Activated CD8-positive, alpha-beta memory T cell treated with anti-CD3 and anti-CD28 coated beads for 1 hour (primary cell): ENCODE data around the gene EHD3.

Source experiments
- DNase-seq, 2 donors: peaks; one replicate each; pipeline ENCODE4 v3.0.0-alpha.2; 2020; ENCODE audit warnings: low read depth in 1 of 2; ENCODE audit errors: extremely low read depth in 1 of 2

The EHD3 gene

DNA sequence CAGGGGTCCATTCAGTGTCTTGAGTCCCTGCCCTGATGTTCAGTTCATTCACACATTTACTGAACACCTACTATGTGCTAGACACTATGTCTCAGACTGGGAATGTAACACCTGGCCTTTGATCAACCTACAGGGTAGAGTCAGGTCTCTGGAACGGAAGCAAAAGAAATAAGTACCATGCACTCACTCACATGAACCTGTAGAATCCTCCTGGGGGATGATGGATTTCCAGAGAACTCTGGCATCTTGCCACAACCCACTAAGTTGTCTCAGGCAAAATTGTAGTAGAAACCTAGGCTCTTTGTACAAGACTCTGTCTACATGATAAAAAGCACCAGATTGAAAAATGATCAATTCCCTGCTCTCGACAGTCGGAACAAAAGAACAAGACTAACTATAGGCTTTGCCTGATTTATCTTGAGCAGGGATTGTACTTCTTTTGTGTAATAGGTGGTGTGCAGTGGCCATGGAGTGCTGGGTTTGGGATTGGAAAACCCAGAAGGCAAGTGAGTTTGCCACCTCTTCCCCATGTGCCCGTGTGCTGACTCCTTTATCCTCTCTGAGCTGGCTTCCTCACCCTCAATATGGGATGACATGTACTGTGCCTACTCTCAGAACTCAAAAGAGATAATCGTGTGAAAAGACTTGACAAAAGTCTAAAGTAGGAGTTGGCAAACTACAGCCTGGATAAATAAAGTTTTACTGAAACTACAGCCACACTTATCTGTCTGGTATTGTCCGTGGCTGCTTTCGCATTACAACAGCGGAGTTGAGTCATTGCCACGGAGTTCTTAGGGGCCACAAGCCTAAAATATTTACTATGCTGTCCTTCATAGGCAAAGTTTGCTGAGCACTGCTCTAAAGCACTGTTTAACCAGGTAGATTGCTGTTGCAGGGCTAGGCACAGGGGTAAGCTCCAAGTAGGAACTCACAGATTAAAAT is 21.0 kb upstream of the EHD3 start:
- DNase-seq: no peak

DNA sequence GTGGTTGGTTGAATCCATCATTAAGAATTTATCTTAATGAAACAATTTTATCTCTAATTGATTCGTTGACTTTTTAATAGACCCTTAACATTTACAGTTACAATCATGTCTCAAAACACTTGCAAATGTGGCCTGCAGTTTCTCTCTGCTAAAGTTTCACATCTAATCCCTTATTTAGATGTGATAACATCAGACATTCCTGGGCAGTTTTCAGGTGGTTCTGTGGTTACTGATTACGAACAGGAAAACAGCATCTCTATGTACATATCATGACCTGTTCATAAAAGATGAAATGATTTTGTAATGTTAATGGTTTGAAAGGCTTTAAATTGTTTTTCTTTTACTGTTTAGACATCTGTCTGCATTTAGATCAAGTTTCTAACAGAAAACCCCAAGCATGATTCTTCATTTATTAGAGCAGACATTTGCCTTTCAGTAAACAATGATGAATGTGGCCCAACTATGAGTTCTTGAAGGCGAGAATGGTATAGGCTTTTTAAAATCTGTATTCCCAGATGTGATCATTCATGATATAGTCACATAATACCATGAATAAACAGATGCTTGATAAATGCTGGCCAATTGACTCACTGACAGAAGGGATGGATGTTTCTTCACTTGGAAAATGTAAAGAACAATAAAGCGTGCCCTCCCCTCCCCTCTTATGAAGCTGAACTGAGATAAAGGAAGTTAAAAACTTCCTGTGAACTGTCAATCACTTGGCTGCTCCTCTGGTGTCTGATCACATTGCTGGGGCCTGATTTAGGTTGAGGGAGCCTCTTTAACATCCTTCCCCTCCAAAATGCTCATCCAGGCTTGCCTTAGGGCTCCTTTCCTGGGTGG is 20.1 kb upstream of the EHD3 start:
- DNase-seq: no peak

DNA sequence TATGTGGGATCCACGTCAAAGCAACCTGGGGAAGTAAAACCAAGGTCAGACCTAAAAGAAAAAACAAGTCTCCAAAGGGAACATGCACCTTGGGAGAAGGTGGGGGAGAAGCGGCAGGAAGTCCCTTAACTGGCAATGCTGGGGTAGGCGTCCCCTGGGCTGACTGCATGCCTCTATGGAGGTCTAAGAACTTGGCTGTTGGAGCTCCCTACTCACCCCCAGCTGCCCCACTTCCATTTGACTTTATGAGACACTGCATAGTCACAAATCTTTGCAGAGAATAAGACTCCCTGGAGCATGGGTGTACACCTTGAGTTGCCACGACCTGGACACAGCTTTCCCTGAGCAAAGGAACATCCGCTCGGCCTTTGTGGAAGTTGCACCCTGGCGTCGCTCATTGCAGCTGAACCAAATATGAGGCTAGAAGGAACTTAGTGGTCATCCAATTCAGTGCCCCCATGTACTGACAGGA is 19.5 kb upstream of the EHD3 start:
- DNase-seq: no peak

DNA sequence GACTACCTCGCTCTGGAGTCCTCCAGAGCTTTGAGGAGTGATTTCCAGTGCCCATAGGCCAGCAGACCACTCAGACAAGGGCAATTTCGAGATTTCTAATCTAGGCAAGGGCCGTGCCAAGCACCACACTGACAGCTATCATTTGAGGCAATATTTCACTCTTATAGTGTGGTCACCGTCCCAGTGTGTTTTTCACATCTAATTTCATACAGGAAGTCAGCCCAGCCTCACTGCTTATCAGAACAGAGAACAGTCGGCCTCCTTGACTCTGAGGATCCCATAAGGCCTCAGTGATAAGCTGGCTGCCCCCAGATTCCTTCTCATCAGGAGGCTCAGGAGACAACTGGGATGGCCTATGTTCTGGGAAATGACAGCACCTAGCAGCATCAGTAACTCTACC is 17.2 kb upstream of the EHD3 start:
- no peak for DNase-seq

DNA sequence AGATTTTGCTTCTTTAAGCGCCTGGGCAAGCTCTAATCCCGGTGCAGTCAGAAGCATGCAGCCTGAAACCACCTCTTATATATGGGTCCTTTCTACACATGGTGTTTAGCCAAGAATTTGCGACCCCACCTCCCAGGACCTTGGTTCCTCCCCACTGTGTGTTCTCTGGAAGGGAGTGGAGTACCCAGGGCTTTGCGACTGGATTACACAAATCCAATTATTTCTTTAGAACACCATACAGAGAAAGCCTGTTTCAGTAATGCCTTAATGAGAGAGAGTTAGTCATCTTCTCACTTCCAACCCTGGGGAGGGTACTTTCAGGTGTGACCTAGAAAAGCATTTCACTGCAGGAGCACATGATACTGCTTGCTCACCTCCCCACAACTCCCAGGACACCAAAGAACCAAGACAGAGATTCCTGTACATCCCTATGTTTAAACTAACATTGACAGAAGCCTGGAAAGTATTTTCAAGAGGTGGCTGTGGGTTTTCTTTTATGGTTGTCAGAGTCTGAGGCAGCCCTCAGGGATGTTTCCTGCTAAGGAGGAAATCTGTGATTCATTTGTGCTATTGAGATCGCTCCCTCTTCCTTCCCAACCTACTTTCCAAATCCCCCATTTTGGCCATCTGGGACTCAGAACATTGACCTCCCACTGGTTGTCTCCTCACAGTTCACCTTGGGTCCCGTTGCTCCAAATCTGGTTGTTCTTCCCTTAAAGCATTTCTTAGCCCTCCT is 16.3 kb upstream of the EHD3 start, which contains the start of gene CAPN14:
Gene CAPN14 (minus strand): TSS at position 51 of the 736 bp plus-strand sequence. CDS start 12,068 bp downstream, outside the sequence.
- no peak for DNase-seq

DNA sequence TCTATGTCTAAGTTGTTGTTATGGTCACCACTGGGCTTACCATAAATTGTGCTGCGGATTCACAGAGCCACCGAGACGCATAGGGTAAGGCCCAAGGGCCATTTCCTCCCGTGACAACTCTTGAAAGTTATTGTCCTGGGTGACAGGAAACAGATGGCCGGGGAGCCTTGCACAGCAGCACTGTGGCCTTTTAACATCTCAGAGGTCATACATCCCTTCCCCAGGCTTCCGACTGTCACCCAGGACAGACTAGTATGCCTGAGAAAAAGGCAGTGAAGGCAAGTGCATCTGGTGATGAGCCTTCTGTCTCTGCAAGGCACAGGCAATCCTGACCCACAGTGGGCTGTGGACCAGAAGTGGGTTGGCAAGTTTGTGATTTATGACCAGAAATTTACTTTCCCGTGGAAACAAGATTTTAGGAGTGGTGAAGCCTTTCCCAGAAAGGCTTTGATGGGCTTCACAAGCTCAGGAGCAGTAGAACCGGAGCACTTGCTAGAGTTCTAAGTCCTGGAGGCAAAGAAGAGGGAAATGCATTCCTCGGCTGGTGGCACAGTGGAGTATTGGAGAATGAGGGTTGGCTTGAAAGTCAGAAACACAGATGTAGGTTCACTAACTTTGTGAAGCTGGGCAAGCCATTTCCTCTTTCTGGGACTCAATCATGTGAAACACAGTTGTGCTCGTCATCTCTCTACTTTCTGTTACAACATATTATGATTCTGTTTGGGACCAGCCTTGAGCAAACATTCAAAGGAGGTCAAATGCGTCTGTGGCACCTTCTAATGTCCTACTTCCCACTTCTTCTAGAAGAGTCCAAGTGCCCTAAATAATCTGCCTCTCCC is 14.6 kb upstream of the EHD3 start:
- DNase-seq: no peak

DNA sequence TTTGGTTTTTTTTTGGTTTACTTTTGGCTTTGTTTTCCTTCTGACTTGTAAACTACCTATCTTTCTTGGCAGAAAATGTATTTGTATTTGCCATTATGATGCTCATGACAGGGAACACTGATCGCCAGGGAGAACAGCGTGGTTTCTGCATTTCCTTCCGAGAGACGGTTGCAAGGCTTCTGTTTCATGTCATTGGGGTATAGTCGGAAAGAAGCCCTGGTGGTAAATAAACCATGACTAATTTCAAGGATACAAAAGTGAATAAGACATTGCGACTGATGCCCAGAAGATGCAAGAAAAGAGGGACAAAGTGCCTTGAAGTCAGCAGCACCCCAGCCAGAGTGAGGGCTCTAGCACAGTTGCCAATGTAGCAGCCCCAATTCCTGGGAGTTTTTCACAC is 12.4 kb upstream of the EHD3 start:
- DNase-seq: no peak

DNA sequence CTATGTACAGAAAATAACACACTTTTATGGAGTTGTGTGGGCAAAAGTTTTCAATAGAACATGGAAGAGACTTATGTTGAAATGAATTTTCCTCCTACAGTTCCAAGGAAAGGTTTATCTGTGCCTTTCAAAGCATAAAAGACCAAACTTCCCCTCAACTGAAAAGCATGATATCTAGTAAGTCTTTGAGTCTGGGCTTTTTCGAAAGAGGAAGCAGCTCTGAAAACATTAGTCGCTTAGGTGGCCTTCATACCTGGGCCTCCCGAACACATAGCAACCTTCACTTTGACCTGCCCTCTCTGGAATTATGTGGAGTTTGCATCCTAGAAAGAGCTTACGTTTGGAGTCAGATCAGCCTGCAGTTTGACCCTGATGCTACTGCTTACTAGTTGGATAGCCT is 11.9 kb upstream of the EHD3 start:
- DNase-seq: no peak

DNA sequence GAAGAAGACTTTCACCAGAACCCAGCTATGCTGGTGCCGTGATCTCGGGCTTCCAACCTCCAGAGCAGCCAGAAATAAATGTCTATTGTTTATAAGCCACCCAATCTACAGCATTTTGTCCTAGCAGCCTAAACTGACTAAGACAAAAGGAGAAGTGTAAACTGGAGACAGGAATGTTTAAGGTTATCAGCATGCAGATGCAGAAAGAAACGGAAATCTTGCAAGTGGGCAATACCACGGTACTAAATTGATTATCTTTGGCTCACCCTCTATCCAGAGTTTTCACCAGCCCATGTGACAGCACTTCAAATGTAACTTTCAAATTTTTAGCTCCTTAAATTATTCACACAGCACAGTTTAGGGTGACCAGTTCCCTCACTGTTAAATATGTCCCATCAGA is 10.9 kb upstream of the EHD3 start:
- no peak for DNase-seq

DNA sequence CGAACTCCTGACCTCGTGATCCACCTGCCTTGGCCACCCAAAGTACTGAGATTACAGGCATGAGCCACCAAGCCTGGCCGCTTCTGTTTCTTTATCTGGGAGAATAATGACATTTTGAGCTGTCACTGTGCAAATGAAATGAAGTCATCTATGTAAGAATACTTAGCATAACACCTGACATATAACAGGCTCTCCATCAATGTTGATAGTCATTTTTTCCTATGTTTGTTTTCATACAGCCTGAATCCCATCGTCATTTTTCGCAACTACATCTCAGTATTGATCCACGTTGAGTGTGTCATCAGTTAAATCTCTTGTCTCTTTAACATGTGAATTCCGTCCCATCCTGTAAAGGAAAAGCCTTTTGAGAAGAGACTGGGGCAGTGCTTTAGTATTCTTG is 10.2 kb upstream of the EHD3 start:
- no peak for DNase-seq

DNA sequence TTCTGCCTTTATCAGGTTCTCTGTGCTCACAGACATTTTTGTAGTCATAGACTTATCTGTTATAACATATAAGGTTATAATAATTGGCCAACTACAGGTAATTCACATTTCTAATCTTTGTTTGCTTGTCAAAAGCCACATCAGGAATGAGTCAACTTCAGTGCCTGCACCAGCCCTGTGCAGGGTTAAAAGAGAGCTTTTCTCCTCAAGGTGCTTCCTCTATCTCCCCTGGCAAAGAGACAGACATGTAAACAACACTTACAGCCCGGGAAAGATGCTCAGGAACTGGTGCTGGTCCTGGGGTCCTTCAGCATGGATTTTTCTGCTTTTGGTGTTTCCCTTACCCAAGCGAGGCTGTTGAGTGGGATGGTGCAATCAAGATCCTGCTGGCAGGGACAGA is 7.7 kb upstream of the EHD3 start:
- DNase-seq: no peak

DNA sequence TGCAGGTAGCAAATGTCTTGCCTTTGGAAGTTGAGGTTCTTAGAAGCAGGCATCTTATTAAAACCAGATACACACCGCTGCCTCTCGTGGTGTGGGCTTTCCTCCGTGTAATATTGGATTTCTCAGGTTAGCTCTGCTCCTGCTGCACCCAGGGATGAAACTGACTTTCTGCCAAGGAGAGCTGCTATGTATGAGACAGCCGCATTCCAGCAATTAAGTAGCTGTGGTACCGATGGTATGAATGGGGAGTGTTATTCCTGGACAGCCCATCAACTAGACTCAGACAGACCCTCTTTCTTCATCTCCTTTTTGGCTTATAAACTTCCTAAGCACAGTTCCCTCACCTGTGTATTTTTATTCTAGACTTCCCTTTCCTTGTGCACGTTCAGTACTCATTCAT is 6.8 kb upstream of the EHD3 start:
- DNase-seq: no peak

DNA sequence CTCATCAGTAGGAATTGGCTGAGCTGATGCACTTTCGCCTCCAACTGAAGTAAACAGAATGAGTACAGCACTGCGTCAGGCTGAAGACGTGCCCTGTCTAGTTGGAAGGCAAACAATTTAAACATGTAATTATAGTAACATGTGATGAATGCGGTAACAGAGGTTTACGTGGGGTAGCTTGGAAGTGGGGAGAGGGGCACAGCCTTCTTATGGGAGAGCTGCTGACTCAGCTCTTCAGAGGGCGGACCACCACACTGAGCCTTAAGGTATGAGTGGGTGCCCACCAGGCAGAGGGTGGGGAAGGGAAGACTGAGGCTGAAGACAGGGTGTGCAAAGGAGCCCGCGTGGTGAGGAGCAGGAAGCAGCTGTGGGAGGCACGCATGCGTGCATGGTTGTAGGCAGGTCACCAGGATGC is 6.2 kb upstream of the EHD3 start:
- DNase-seq: no peak

DNA sequence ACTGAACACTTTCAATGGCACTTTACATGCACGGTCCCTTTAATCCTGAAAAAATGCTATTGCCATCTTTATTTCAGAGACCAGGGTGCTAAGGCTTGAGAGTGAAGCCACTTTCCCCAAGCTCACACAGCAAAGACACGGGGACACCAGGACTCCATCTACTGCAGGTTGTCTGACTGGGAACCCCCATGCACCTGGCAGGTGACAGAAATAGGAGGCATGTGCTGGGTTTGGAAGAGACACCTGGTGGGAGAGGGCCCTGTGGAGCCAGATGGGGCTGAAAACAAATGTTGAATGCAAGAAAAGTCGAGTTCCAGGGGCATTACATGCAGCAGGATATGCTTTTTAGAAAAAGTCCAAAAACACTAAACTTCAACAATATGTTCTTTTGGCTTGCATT is 5.2 kb upstream of the EHD3 start:
- no peak for DNase-seq

DNA sequence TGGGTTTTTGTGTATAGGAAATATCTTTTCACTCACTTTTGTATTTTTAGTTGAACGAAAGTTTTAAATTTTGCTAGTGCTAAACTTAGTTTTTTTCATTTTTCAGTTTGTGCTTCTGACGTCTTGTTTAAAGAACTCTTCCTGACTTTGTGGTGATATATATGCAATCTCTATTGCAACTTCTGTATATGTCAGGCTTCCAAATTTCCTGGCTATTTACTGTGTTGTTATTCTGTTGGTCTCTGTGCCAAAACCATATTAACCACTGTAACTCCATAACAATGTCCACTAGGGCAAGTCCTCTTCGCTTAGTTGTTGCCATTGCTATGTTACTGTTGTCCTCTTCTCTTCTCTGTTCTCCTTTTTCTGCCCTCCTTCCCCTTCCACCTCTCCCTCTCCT is 3.2 kb upstream of the EHD3 start:
- DNase-seq: no peak

DNA sequence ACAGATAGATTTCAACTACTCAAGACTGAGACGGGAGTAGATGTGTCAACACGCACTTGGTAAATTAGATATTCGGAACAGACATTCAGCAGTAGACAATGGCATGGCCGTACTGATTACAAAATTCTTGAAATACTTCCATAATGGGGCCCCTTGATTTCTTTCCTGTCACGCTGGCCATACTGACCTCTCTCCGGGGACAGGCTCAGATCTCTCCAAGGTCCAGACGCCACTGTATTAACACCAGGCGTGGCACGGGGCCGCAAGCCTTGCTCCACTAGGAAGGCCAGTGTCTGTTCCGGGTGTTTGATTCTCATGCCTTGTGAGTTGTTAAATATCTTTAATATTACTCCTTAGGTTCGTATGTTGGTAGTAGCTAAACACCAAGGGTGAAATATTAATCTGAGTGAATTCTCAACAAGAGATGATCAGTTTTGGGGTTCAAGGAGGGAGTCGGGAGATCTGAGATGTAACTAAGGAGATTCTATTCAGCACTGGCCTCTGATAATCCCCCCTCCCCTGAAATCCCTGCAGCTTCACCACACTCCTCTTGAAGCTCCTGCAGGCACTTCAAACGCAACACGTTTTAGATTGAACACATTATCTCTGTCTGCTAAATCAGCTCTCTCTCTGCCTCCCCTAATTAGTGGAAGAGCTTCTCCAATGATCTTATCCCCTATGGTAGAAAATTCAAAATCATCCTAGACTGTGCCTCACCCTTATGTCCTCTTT is 2.2 kb upstream of the EHD3 start:
- no peak for DNase-seq

DNA sequence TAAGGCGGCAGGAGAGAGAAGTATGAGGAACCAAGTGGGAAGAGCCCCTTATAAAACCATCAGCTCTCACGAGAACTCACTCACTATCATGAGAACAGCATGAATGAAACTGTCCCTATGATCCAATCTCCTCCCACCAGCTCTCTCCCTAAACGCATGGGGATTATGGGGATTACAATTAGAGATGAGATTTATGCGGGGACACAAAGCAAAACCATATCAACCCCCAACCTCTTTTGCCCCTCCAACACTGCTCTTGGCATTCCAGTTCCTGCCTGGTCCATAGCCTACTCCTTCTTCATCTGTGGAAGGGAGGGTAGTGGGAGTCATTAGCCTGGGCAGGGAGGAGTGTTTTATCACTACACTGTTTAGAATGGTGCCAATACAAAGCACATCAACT is 1.4 kb upstream of the EHD3 start:
- no peak for DNase-seq

DNA sequence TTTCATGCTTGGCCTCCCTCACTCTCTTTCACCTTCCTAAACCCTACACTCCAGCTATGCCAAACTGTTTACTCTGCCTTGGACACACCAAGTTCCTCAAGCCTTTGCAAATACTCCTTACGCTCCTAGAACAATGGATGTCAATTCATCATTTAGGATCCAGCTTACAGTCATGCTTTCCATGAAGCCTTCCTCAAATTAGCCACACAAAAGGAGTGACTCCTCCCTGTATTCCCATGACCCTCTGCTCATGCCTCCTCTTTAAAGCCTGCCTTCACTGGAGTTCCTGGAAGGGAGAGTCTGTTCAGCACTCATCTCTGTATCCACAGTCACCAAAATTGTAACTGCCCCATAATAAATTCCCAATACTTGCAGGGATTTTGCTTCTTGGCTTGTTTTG is 721 bp upstream of the EHD3 start:
- no peak for DNase-seq

DNA sequence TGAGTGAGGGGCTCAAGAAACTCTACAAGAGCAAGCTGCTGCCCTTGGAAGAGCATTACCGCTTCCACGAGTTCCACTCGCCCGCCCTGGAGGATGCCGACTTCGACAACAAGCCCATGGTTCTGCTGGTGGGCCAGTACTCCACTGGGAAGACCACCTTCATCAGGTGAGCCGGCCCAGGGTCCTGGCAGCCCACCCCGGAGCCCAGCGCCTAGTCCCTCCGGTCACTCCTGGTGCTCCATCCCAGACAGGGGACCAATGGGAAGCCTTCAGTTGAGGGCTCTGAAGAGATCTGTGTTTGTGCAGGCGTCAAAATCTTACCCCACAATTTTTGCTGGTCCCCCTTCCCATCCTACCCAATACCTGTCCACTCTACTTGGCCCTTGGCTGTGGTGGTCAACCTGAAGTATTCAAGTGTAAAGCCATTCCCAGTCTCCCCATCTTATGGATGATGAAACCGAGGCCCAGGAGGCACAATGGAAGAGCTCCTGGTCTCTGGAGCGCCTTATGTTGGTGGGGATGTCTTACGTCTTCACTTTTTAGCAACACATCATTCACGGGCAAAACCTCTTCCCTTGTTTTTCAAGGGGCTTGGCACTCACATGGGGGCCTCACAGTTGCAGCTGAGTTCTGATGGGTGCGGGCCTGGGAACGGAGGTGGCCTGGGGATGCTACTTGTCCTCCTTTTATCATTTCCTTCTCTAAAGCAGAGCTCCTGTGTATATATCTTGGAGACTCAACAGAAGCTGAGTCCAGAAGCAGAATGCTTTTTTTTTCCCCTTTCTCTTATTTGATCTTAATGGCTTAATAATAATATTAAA is 941 bp downstream of the EHD3 start:
- DNase-seq: no peak
